GM10847 (cell line): Measurements from ENCODE around the gene PTGES3.

ENCODE experiments used
- POLR2A ChIP-seq: IDR thresholded peaks from 2 replicates; pipeline ENCODE4 v1.6.1; 2011; ENCODE audit not compliant: insufficient read length; ENCODE audit errors: extremely low read depth

PTGES3 gene, protein sequence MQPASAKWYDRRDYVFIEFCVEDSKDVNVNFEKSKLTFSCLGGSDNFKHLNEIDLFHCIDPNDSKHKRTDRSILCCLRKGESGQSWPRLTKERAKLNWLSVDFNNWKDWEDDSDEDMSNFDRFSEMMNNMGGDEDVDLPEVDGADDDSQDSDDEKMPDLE

DNA sequence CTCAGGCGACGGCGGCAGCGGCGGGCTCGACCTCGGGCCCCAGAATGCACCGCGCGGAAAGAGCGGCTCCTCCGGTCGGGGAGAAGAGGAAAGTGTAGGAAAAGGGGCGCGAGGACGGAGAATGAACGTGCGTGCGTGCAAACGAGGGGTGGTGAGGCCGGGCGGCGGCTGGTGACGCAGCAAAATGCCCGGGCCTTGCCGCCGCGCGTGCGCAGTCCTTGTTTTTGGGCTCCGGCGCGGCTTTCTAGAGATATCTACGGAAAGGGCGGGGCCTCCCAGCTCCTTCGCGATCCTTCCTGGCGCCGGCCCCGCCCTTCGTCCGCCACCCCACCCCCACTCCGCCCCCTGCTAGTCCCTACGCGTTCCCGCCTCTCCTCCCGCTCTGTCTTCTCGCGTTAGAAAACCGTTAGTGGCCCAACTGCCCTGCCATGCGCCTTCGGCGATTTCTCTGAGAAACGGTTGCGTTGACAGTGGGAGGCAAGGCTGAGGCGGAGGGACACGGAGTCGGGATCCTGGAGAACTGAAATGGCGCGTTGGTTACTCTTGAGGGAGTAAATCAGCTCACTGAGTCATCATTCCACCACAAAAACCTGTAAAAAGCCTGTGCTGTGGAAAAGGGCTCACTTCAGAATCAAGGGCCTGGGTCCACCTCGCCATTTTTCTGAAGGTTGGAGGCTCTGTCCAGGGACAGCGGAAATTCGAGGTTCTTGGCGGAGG lies at the start of gene PTGES3:
TSS of gene PTGES3 (minus strand) at position 156 of the 717 bp plus-strand sequence. CDS start 285 bp downstream, outside the sequence.
- TF ChIP-seq POLR2A: peak; percentile 93

DNA sequence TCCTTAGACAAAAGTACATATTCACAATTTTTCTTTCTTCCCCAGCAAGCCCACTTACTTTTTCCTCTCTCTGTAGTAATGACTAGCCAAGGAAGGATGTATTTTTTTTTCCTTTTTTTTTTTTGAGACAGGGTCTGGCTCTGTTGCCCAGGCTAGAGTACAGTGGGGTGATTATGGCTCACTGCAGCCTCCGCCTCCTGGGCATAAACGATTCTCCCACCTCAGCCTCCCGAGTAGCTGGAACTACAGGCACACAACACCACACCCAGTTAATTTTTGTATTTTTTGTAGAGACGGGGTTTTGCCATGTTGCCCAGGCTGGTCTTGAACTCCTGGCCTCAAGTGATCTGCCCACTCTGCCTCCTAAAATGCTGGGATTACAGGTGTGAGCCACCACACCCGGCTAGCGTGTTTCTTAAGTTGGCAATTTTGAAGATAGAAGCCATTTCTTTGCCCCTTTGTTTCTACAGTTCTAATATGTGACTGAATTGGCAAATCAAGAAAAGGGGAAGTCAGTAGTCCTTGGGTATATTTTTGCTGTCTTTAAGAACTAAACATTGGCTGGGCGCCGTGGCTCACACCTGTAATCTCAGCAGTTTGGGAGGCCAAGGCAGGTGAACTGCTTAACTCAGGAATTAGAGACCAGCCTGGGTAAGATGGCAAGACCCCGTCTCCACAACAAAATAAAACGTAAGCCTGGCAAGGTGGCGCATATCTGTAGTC lies 40.2 kb upstream of the PTGES3 start:
- no peak for TF ChIP-seq POLR2A

DNA sequence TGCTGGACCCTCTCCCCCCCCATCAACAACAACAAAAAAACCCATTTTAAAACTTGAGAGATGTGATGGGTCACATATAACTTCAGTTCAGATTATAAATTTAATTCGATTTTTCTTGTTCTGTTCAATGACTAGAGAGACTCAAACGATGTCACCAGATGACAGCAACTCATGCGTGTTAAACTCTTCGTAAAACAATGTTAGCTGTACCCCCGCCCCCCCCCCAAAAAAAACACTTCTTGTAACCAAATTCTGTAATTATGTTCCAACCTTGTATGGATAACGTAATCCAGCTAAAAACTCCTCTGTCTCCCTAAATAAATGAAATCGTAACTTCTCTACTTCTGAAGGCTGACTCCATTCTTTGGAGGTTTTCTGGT lies 37.6 kb upstream of the PTGES3 start:
- TF ChIP-seq POLR2A: no peak

DNA sequence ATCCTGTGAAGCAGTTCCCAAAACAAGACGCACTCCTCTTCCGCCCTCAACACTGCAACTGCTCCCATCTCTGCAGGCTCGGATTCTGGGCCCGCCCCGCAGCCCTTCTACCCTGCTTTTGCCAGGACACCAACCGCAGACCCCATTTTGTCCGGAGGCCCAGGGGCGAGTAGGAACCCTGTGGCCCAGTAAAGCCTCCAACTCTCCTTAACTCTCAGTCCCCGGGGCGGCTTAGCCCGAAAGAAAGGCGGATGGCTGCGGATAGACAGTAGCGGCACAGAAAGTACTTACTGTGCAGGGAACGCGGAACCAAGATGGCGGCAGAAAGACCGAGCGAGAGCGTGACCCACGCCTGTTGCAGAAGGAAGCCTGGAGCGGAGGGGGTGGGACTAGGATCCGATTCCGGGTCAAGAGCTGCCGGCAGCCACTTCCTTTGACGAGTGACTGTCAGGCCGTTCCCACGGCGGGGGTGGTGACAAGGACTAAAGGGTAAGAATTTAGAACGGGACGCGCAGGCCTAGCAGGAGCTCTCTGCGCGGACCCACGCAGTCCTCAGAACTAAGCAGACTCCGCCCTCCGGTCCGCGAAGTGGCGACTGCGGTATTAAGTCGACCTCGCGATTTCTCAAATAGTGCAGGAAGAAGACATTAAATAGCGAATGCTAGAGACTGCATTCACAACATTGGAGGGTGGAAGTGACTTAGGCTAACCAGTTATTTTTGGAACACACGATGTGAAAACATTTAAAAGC lies 37.1 kb upstream of the PTGES3 start, which contains the start of gene NACA:
TSS of gene NACA (minus strand) at position 328 of the 751 bp plus-strand sequence. CDS start 778 bp downstream, outside the sequence.
- peak; percentile 93 for TF ChIP-seq POLR2A

DNA sequence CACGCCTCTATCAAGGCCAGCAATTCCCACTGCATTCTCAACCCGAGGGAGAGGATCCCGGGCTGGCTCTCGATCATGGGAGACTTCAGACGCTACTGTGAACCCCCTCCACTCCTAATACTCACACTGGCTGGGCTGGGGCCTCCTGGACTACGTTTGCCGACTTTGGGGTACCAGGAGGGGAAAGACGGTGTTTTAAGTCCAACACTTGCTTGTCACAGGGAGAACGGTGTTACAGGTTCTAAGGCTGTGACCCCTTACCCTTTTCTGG lies 36.6 kb upstream of the PTGES3 start:
- no peak for TF ChIP-seq POLR2A

DNA sequence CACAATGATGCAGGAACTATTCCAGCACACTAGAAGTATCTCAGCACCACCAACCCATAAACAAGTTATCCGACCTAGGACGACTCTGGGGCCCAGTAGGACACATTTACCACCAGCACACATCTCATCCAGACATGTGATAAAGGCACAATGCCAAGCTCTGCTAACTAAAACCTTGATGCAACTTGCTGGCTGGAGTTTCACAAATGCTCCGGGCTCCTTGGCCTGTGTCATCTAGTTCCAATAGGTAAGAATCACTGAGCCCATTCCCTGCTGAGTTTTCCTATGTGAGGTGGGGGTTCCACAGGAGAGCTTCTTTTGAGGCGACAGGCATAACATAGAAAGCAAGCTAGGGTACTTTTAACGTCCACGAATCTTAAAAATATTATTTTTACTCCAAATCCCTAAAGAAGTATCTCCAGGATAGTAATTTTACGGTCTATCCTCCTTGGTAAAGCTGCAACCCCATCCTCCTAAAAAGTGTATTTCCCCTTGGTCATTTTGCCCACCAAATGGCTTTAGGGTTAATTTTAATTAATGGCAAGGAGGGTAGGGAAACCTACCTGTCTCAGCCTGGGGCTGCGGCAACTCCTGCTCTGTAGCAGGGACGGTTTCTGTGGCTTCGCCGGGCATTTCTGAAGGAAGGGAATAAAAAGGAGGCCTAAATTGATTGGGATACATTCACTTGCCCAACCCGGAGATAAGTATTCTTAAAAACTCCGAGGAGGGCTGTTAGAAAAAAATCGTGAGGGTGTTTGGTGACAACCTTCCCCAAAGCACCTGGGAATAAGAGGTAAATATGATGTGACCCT lies 36.0 kb upstream of the PTGES3 start:
- no peak for TF ChIP-seq POLR2A

DNA sequence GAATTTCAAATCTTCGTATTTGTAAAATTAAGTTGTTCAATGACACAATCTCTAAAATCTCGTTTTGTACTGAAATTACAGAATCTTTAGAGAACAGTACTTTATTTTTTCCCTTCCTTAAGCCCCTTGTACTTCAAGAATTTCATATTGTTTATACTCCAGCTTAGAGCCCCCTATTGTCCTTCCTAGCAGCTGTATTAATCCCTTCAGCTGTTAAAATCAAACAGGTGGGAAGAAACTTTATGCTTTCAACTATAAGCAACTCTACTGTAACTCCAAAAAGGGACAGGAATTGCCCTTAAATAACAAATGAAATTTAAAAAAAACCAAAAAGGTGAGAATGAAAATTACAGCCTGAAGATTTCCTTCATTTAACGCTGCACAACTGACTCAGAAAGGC lies 35.3 kb upstream of the PTGES3 start:
- TF ChIP-seq POLR2A: no peak

DNA sequence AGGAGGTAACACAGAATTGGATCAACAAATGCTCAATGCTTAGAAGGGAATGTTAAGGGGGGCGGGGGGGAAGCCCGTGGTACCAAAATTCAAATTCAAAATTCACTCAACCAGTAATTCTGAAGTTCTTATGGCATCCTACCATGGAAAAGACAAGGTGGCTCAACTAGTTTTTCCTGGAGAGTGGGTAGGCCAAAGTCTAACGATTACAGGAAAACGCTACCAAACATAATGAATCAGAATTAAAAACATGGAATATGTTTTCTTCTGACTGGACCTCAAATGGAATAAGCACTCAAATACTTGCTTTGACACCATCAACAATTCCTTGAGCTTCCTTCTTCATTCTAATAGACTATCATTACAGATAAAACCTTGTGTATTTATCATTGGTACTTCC lies 34.7 kb upstream of the PTGES3 start:
- TF ChIP-seq POLR2A: no peak

DNA sequence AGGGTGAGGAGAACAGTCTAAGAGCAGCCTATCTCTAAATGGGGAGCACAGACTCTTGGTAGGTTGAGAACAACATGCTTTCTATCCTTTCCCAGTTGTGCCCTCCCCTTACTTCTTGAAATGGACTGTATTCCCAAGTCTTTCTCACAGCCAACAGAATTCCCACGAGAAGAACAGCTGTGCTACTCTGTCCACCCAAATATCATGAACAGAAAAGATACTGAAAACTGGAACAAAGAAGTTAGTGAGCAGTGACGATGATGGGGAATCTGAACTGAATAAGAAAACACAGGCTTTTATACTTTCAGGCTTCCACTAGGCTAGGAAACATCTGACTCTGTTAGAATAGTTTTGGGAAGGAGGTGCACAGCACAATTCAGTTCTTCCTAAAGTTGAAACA lies 33.6 kb upstream of the PTGES3 start:
- no peak for TF ChIP-seq POLR2A

DNA sequence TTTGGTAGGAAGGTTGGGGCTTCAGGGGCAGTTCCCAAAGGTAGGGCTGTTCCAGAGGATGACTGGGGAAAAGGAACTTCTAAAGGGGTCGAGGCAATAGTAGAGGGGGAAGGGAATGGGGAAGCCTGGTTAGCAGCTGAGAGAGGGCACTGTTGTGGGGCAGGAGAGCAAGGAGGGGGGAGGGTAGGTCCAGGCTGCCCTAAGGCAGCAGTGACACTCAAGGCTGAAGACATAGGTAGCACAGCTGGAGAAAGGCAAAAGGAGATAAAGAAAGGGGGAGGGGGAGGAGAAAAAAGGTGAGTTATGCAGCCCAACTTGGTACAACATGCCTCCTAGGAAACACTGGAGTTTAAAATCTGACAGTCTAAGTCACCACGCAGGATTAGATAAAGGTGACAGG lies 33.1 kb upstream of the PTGES3 start:
- TF ChIP-seq POLR2A: no peak

DNA sequence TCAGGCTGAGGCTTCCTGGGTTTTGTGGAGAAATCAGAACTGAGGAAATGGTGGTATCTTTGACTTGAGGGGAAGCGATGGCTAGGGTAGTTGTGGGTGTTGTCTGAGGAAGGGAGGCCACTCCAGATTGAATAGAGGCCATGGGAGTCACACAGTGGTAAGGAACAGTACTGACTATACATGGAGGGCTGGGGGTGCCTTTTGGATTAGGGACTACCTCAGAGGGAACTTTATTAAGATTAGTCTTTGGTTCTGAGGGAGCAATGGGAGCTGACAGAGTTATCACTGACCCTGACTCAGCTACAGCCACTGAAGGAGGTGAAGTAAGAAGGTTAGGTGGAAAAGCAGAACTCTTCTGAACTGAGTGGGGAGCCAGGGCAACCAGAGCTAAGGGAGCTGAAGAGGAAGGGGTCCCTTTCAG lies 32.7 kb upstream of the PTGES3 start:
- TF ChIP-seq POLR2A: no peak

DNA sequence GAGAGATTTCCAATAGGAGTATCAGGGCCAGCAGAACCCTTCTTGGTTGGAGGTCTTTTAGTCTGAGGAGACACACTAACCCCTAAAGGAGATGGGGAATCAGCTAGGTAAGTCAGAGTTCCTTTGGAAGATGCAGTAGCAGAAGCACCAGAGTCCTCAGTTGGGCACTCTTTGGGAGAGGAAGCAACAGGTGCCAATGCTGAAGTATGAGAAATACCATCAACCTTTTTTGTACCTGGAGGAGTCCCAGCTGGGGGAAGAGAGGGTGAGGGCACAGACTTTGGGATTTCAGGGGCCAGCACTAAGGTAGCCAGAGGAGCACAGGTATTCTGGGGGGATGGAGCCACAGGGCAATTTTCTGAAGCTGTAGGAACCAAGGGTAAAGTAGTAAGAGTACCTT lies 31.0 kb upstream of the PTGES3 start:
- no peak for TF ChIP-seq POLR2A

DNA sequence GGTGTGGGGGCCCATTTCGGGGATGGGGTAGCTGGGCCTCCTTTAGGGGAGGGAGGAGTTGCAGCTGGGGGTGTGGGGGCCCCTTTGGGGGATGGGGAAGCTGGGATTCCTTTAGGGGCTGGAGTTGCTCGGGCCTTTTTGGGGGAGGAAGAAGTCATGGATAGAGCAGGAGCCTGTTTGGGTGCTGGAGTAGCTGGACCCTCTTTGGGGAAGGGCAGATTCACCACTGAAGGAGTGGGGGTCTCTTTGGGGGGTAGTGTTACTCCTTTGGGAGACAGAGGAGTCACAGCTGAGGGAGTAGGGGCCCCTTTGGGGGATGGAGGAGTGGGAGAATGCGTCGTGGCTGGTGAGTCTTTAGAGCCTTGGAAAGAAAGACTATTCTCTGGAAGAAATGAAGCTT lies 30.6 kb upstream of the PTGES3 start:
- TF ChIP-seq POLR2A: no peak

DNA sequence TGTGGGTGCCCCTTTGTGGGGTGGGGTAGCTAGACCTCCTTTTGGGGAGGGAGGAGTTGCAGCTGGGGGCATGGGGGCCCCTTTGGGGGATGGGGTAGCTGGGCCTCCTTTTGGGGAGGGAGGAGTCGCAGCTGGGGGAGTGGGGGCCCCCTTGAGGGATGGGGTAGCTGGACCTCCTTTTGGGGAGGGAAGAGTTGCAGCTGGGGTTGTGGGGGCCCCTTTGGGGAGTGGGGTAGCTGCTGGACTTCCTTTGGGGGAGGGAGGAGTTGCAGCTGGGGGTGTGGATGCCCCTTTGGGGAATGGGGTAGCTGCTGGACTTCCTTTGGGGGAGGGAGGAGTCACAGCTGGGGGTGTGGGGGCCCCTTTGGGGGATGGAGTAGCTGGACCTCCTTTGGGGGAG lies 30.1 kb upstream of the PTGES3 start:
- TF ChIP-seq POLR2A: no peak
